ENCODE results near the gene TIMM8B.

TIMM8B gene

GRCh38 chr11:112037527-112037926 lies 49.0 kb downstream of the TIMM8B start:
- no peak for DNase-seq (ENCODE audit: low read depth)
- H3K4me3 ChIP-seq (ENCODE audit: low read depth, low read length), result no peak overlapping the region
- TF ChIP-seq, protein P1, sequence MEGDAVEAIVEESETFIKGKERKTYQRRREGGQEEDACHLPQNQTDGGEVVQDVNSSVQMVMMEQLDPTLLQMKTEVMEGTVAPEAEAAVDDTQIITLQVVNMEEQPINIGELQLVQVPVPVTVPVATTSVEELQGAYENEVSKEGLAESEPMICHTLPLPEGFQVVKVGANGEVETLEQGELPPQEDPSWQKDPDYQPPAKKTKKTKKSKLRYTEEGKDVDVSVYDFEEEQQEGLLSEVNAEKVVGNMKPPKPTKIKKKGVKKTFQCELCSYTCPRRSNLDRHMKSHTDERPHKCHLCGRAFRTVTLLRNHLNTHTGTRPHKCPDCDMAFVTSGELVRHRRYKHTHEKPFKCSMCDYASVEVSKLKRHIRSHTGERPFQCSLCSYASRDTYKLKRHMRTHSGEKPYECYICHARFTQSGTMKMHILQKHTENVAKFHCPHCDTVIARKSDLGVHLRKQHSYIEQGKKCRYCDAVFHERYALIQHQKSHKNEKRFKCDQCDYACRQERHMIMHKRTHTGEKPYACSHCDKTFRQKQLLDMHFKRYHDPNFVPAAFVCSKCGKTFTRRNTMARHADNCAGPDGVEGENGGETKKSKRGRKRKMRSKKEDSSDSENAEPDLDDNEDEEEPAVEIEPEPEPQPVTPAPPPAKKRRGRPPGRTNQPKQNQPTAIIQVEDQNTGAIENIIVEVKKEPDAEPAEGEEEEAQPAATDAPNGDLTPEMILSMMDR (IDR thresholded peaks at IDR 0.05; ENCODE audit: control insufficient read depth, extremely low read depth, insufficient read depth), result no peak
